ENCODE measurements around the gene VENTX.

Gene VENTX

DNA sequence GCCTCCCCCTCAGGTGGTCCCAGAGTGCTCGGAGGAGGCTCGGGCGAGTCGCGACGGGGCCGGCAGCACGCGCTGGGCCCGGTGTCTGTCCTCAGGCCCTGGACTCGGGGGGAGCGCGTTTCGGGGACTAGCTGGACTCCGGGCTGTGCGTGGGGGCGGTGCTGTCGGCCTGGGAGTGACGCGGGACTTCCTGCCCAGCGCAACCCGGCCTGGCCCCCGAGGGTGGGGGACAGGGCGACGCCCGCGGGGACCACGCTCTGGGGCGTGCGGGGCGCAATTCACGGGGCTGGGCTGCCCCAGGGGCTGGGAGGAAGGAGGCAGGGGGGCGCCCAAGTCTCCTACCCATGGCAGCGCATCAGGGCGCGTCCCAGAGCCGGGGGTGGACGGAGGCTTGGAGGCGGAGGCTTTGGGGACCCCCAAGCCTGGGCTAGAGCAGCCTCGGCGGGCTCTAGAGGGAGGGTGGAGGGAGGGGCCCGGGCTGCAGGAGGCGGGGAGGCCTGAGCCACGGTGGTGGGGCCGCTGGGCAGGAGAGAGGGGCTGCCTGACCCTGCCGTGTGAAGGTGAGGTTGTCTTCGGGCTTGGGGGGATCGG, 2.3 kb upstream of the VENTX start:
- no peak for DNase-seq (ENCODE audit: low read depth, low spot score)

DNA sequence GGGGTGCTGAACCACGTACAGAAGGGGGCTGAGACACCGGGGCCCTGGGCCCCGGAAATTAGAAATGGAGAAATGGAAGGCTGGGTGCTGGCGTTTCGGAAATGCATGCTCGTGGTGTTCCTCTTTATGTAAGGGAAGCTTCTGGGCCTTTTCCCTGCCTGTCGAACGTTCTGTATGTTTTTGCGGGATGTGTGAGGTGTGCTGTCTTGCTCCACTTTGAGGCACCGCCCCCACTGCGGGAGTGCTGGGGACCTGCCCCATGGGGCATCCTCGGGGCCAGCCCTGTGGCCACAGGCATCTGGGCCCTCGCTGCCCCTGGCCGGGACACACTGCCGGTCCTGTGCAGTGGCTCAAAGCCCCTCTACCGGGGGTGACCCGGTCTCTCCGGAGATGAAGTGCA, 1.7 kb upstream of the VENTX start:
- DNase-seq (ENCODE audit: low read depth, low spot score): no peak

GRCh38 chr10:133236401-133237240, 1.0 kb upstream of the VENTX start:
- no peak for DNase-seq (ENCODE audit: low read depth, low spot score)

- DNase-seq (ENCODE audit: low read depth, low spot score): no peak
Observed at GRCh38 chr10:133237241-133237587, 441 bp upstream of the VENTX start.

DNA sequence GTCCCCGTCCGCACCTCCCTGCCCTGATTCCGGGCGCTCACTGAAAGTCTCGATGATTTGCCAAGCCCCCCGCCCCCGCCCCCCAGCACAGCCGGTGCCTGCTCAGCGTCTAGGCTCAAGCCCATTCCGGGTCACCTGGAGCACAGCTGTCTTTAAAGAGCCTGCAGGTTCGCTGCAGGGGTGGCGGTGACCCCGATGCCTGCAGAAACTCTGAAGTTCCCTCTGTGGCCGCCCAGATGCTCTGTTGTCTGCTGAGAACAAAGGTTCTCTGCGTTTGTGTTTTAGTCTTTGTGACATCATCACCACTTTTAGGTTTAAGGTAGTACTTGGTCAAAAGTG, 780 bp downstream of the VENTX start:
- DNase-seq (ENCODE audit: low read depth, low spot score): no peak

DNA sequence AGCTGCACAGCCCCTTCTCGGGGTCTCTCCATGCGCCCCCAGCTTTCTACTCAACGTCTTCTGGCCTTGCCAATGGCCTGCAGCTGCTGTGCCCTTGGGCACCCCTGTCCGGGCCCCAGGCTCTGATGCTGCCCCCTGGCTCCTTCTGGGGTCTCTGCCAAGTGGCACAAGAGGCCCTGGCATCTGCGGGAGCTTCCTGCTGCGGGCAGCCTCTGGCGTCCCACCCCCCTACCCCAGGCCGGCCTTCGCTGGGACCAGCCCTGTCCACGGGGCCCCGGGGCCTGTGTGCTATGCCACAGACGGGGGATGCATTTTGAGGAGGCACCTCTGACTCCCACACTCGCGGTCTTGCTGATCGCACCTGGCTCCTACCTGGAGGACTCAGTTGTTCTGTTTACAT, 2.3 kb downstream of the VENTX start:
- no peak for DNase-seq (ENCODE audit: low read depth, low spot score)

- DNase-seq (ENCODE audit: low read depth, low spot score): no peak
Observed at GRCh38 chr10:133241501-133242205, 4.0 kb downstream of the VENTX start.

DNA sequence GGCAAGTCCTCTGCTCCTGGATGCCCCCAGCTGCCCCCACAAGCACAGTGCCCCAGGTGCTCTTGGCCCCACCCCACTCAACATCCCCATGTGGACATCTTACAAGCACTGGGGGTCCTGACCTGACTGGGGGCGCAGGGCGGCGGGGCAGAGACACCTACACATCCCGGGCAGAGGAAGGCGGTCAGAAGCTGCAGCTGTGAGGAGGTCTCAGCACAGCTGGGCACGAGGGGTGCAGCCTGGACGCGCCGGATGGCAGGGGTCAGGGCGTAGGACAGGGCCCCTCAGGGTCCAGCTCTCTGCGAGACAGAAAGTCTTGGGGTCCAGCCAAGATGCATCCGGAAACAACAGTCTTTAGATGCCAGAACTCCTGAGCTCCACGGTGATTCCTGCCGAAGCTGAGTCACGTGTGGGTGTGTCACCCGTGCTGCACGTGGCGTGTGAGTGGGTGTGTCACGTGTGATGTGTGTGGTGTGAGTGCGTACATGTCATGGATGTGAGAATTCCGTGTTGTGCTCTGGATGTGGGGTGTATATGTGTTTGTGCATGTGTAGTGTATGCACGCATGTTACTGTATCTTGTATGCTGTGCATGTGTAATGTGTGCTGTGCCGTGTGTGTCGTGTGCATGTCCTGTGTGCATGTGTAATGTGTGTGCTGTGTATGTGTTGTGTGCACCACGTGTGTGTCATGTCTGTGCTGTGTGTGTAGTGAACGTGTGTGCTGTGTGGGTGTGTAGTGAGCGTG, 5.1 kb downstream of the VENTX start:
- DNase-seq (ENCODE audit: low read depth, low spot score): no peak

DNA sequence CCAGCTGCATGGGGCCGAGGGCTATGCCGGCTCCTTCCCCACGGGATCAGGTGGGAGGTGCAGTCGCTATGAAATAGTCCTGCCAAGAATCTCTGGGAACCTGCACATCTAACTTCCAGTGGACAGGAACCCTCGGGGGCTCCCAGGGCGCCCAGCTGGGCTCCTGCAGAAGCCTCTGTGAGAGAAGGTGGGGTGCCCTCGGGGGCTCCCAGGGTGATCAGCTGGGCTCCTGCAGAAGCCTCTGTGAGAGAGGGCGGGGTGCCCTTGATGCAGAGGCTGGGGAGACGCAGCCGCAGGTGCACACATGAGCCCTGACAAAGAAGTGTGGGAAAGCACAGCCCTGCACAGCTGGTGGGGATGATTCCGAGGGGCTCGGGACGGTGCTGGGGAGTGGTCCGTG, 5.9 kb downstream of the VENTX start:
- DNase-seq (ENCODE audit: low read depth, low spot score): no peak

DNA sequence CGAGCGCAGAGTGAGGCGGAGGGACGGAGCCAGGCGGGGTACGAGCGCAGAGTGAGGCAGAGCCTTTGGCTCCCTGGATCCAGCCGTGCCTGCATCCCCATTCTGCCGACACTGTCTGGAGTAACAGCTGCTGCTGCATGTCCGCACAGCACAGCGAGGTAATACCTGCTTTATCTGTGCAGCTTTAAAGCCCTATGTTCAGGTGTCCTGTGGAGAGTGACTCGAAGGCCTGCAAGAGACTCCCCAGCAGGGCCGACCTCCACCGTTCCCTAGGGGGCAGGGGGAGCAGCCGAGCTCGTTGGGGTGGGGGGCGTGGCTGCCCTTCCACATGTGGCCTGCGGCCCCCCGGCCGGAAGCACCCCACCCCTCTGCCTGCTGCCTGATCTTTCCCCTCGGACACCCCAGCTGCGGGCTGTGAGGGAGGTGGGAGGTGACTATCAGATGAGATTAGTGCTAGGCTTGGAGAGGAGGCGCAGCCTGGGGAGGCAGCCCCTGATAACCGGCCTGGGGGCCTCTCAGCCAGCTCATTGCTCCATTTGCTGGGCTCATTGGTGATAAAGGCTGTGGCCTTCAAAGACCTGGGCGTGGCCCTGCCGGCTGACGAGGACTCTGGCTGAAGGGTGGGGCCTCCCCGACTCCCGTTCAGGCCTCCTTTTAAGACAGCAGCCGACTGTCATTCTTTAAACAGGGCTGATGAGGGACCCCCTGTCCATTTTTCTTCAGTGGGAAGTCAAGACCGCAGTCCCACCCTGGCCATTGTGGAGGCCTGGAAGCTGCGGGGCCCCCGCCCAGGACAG, 8.0 kb downstream of the VENTX start:
- DNase-seq (ENCODE audit: low read depth, low spot score): no peak

GRCh38 chr10:133246236-133246626, 8.6 kb downstream of the VENTX start:
- DNase-seq (ENCODE audit: low read depth, low spot score): no peak

GRCh38 chr10:133247681-133248333, 10.2 kb downstream of the VENTX start:
- DNase-seq (ENCODE audit: low read depth, low spot score): no peak

DNA sequence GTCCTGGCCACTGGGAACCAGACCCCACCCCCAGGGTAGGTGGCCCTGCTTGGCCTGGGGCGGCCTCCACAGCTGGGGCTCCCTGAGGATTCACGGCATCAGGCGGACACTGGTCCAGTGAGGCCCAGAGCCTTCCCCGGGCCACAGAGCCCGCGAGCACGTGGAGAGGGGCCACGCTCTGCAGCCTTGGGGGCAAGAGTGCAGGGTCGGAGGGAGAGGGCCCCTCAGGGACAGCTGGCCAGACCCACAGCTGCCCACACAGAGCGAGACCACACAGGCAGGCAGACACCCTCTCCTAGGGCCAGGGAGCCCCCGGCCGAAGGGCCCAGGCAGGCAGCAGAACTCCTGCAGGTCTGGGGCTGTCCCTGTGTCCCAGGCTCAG, 10.7 kb downstream of the VENTX start:
- no peak for DNase-seq (ENCODE audit: low read depth, low spot score)

DNA sequence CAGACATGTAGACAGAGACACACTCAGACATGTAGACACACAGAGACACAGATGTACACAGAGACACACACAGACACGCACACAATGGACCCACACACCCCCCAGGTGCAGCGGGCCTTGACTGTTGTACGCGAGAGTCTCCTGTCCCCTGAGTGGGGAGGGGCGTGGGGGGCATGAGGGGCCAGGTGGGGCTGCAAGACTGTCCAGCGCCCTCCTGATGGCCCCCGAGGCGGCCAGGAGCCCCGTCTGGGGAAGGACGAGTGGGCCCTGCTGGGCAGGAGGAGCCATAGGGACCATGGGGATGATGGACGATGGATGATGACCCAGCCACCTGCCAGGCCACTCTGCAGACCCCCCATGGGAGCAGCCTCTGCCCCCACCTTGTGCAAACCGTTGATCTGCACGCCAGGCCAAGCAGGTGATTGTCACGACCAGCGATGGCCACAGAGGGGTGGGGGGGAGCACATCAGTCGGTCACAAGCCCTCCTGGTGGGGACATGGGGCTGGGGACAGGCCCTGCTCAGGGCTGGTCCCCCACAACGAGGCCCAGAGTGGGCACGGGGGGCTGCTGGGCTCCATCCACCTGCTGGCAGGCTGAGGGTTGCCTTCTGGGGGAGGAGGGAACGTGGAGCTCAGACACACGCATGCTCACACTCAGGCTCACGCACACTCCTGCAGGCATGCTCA, 11.6 kb downstream of the VENTX start:
- no peak for DNase-seq (ENCODE audit: low read depth, low spot score)

GRCh38 chr10:133249975-133250754, 12.5 kb downstream of the VENTX start:
- no peak for DNase-seq (ENCODE audit: low read depth, low spot score)

DNA sequence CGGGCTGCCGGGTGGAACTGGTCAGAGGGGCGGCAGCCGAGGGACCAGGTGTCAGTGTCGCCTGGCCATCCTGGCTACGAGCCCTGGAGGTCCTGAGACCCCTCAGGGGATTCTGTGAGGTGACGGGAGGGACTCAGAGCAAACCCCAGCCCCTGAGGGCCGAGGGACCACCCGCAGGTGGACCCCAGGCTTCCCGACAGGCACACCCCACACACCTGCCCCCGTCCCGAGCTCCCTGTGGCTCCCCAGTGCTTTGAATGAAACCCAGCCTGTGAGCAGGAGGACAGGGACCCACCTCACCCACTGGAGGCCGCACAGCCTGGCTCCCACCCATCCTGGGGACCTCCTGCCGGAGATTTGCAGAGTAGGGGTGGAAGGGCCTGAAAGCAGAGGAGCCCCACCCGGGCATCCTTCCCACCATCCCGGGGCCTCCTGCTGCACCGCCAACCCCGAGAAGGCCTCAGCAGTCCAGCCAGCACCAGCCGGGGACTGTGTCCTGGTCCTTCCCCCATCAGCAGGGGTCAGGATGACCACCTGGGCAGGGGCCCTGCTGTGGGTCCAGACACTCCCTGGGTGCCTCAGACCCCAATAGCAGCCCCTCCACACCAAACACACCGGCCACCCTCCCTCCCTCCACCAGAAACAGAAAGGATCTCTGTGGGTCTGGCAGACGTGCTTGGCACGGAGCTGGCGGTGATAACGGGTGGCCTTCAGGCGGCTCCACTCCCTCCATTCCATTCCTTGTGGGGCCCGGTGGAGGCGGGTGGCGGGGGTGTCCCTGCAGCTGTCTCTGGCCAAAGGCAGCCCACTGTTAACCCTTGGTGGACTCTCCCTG, 13.9 kb downstream of the VENTX start:
- no peak for DNase-seq (ENCODE audit: low read depth, low spot score)

GRCh38 chr10:133252223-133252552, 14.5 kb downstream of the VENTX start:
- DNase-seq (ENCODE audit: low read depth, low spot score): no peak

- no peak for DNase-seq (ENCODE audit: low read depth, low spot score)
Observed at GRCh38 chr10:133253361-133253955, 15.8 kb downstream of the VENTX start.
